HEK293 (cell line): ENCODE data around the gene CCDC9B.

Experiments used
- ATF2 ChIP-seq: fragments of 450-650 bp; formaldehyde crosslinking; IDR thresholded peaks from 2 replicates; pipeline ENCODE4 v1.5.1; 2016; ENCODE audit warnings: missing biosample characterization, missing genetic modification characterization, low read depth
- INSM2 ChIP-seq: fragments of 450-650 bp; formaldehyde crosslinking; IDR thresholded peaks from 2 replicates; pipeline ENCODE4 v1.5.1; 2016; ENCODE audit warnings: missing biosample characterization, missing genetic modification characterization
- PRDM1 ChIP-seq: fragments of 450-650 bp; formaldehyde crosslinking; IDR thresholded peaks from 2 replicates; pipeline ENCODE4; 2016; ENCODE audit warnings: missing biosample characterization, missing genetic modification characterization
- YY1 ChIP-seq: fragments of 450-650 bp; formaldehyde crosslinking; IDR thresholded peaks from 2 replicates; pipeline ENCODE4 v1.5.1; 2018; ENCODE audit warnings: missing biosample characterization, missing genetic modification characterization
- YY2 ChIP-seq: fragments of 450-650 bp; formaldehyde crosslinking; IDR thresholded peaks from 2 replicates; pipeline ENCODE4 v1.5.1; 2016; ENCODE audit warnings: missing biosample characterization, missing genetic modification characterization
- ZEB2 ChIP-seq: fragments of 450-650 bp; formaldehyde crosslinking; IDR thresholded peaks from 2 replicates; pipeline ENCODE4 v1.5.1; 2016; ENCODE audit warnings: missing biosample characterization, missing genetic modification characterization
- ZFP37 ChIP-seq: fragments of 450-650 bp; formaldehyde crosslinking; IDR thresholded peaks from 2 replicates; pipeline ENCODE4 v1.5.1; 2016; ENCODE audit warnings: missing biosample characterization, missing genetic modification characterization
- ZFP69B ChIP-seq: fragments of 450-650 bp; formaldehyde crosslinking; IDR thresholded peaks from 2 replicates; pipeline ENCODE4 v1.5.1; 2016; ENCODE audit warnings: missing biosample characterization, missing genetic modification characterization
- ZNF114 ChIP-seq: fragments of 450-650 bp; formaldehyde crosslinking; IDR thresholded peaks from 2 replicates; pipeline ENCODE4 v1.5.0; 2017; ENCODE audit warnings: missing biosample characterization, missing genetic modification characterization
- ZNF121 ChIP-seq: fragments of 450-650 bp; formaldehyde crosslinking; IDR thresholded peaks from 2 replicates; pipeline ENCODE4 v1.5.1; 2016; ENCODE audit warnings: missing biosample characterization, missing genetic modification characterization
- ZNF138 ChIP-seq: fragments of 450-650 bp; formaldehyde crosslinking; IDR thresholded peaks from 2 replicates; pipeline ENCODE4 v1.5.1; 2016; ENCODE audit warnings: missing biosample characterization, missing genetic modification characterization, borderline replicate concordance
- ZNF140 ChIP-seq: fragments of 450-650 bp; formaldehyde crosslinking; IDR thresholded peaks from 2 replicates; pipeline ENCODE4 v1.5.1; 2016; ENCODE audit warnings: missing biosample characterization, missing genetic modification characterization
- ZNF18 ChIP-seq: fragments of 450-650 bp; formaldehyde crosslinking; IDR thresholded peaks from 2 replicates; pipeline ENCODE4 v1.5.1; 2016; ENCODE audit warnings: missing biosample characterization, missing genetic modification characterization
- ZNF221 ChIP-seq: fragments of 450-650 bp; formaldehyde crosslinking; IDR thresholded peaks from 2 replicates; pipeline ENCODE4 v1.5.1; 2017; ENCODE audit warnings: missing biosample characterization, missing genetic modification characterization, borderline replicate concordance
- ZNF24 ChIP-seq: fragments of 450-650 bp; formaldehyde crosslinking; IDR thresholded peaks from 2 replicates; pipeline ENCODE4 v1.5.1; 2016; ENCODE audit warnings: missing biosample characterization, missing genetic modification characterization
- ZNF324 ChIP-seq: fragments of 450-650 bp; formaldehyde crosslinking; IDR thresholded peaks from 2 replicates; pipeline ENCODE4 v1.5.1; 2016; ENCODE audit warnings: missing biosample characterization, missing genetic modification characterization
- ZNF404 ChIP-seq: fragments of 450-650 bp; formaldehyde crosslinking; IDR thresholded peaks from 2 replicates; pipeline ENCODE4 v1.5.1; 2017; ENCODE audit warnings: missing biosample characterization, missing genetic modification characterization
- ZNF433 ChIP-seq: fragments of 450-650 bp; formaldehyde crosslinking; IDR thresholded peaks from 2 replicates; pipeline ENCODE4 v1.5.1; 2016; ENCODE audit warnings: missing biosample characterization, missing genetic modification characterization, low read depth
- ZNF488 ChIP-seq: fragments of 450-650 bp; formaldehyde crosslinking; IDR thresholded peaks from 2 replicates; pipeline ENCODE4 v1.5.1; 2016; ENCODE audit warnings: missing biosample characterization, missing genetic modification characterization
- ZNF514 ChIP-seq: fragments of 450-650 bp; formaldehyde crosslinking; IDR thresholded peaks from 2 replicates; pipeline ENCODE4 v1.5.1; 2016; ENCODE audit warnings: missing biosample characterization, missing genetic modification characterization
- ZNF610 ChIP-seq: fragments of 450-650 bp; formaldehyde crosslinking; IDR thresholded peaks from 2 replicates; pipeline ENCODE4 v1.5.1; 2016; ENCODE audit warnings: missing biosample characterization, missing genetic modification characterization, borderline replicate concordance
- ZNF660 ChIP-seq: fragments of 450-650 bp; IDR thresholded peaks from 2 replicates; pipeline ENCODE4 v1.5.1; 2018; ENCODE audit warnings: missing biosample characterization, mild to moderate bottlenecking, missing genetic modification characterization
- ZSCAN23 ChIP-seq: fragments of 450-650 bp; formaldehyde crosslinking; IDR thresholded peaks from 2 replicates; pipeline ENCODE4 v1.5.1; 2016; ENCODE audit warnings: missing biosample characterization, missing genetic modification characterization
- ZSCAN30 ChIP-seq: fragments of 450-650 bp; IDR thresholded peaks from 2 replicates; pipeline ENCODE4 v1.5.1; 2018; ENCODE audit warnings: missing biosample characterization, mild to moderate bottlenecking, missing genetic modification characterization, moderate library complexity
- TF ChIP-seq, protein P1 (sequence below): fragments of 450-650 bp; formaldehyde crosslinking; IDR thresholded peaks from 2 replicates; pipeline ENCODE4 v1.5.1; 2016; ENCODE audit warnings: missing biosample characterization, missing genetic modification characterization
- TF ChIP-seq, protein P2 (sequence below): fragments of 450-650 bp; formaldehyde crosslinking; IDR thresholded peaks from 2 replicates; pipeline ENCODE4 v1.5.1; 2016; ENCODE audit warnings: missing biosample characterization, missing genetic modification characterization
- TF ChIP-seq, protein P3 (sequence below): fragments of 450-650 bp; formaldehyde crosslinking; IDR thresholded peaks from 2 replicates; pipeline ENCODE4 v1.5.1; 2016; ENCODE audit warnings: missing biosample characterization, missing genetic modification characterization, borderline replicate concordance

CCDC9B gene

GRCh38 chr15:40382580-40383456, 42.1 kb upstream of the CCDC9B start, which contains the start of gene KNSTRN (continued):
- TF ChIP-seq ZFP69B (tag by site-specific recombination): no peak
- TF ChIP-seq ZNF18 (tag by site-specific recombination): no peak
- peak; percentile 94 for TF ChIP-seq YY1 (tag by site-specific recombination)
- no peak for TF ChIP-seq ZNF24 (tag by site-specific recombination)
- no peak for TF ChIP-seq ZNF121 (tag by site-specific recombination)
- TF ChIP-seq ZNF433: no peak
- peak; percentile 36; the same call in 1 of the 2 replicates for TF ChIP-seq ZSCAN30
- no peak for TF ChIP-seq ZNF221 (tag by site-specific recombination)
- no peak for TF ChIP-seq ZNF138 (tag by site-specific recombination)
- TF ChIP-seq ATF2 (tag by site-specific recombination): no peak
- TF ChIP-seq YY2 (tag by site-specific recombination): peak; percentile 98
- 0 out of 2 replicates have a peak, but pooled peaks have one; percentile 6 for TF ChIP-seq ZNF660 (tag by site-specific recombination)
- TF ChIP-seq, protein P1, sequence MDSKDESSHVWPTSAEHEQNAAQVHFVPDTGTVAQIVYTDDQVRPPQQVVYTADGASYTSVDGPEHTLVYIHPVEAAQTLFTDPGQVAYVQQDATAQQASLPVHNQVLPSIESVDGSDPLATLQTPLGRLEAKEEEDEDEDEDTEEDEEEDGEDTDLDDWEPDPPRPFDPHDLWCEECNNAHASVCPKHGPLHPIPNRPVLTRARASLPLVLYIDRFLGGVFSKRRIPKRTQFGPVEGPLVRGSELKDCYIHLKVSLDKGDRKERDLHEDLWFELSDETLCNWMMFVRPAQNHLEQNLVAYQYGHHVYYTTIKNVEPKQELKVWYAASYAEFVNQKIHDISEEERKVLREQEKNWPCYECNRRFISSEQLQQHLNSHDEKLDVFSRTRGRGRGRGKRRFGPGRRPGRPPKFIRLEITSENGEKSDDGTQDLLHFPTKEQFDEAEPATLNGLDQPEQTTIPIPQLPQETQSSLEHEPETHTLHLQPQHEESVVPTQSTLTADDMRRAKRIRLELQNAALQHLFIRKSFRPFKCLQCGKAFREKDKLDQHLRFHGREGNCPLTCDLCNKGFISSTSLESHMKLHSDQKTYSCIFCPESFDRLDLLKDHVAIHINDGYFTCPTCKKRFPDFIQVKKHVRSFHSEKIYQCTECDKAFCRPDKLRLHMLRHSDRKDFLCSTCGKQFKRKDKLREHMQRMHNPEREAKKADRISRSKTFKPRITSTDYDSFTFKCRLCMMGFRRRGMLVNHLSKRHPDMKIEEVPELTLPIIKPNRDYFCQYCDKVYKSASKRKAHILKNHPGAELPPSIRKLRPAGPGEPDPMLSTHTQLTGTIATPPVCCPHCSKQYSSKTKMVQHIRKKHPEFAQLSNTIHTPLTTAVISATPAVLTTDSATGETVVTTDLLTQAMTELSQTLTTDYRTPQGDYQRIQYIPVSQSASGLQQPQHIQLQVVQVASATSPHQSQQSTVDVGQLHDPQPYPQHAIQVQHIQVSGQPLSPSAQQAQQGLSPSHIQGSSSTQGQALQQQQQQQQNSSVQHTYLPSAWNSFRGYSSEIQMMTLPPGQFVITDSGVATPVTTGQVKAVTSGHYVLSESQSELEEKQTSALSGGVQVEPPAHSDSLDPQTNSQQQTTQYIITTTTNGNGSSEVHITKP (tag by site-specific recombination): no peak
- TF ChIP-seq INSM2 (tag by site-specific recombination): no peak
- no peak for TF ChIP-seq ZNF324 (tag by site-specific recombination)
- no peak for TF ChIP-seq ZNF114 (tag by site-specific recombination)
- no peak for TF ChIP-seq ZSCAN23
- TF ChIP-seq PRDM1 (tag by site-specific recombination): no peak
- TF ChIP-seq ZNF488 (tag by site-specific recombination): no peak
- TF ChIP-seq, protein P2, sequence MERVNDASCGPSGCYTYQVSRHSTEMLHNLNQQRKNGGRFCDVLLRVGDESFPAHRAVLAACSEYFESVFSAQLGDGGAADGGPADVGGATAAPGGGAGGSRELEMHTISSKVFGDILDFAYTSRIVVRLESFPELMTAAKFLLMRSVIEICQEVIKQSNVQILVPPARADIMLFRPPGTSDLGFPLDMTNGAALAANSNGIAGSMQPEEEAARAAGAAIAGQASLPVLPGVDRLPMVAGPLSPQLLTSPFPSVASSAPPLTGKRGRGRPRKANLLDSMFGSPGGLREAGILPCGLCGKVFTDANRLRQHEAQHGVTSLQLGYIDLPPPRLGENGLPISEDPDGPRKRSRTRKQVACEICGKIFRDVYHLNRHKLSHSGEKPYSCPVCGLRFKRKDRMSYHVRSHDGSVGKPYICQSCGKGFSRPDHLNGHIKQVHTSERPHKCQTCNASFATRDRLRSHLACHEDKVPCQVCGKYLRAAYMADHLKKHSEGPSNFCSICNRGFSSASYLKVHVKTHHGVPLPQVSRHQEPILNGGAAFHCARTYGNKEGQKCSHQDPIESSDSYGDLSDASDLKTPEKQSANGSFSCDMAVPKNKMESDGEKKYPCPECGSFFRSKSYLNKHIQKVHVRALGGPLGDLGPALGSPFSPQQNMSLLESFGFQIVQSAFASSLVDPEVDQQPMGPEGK (tag by site-specific recombination): no peak
- no peak for TF ChIP-seq ZNF514
- TF ChIP-seq, protein P3, sequence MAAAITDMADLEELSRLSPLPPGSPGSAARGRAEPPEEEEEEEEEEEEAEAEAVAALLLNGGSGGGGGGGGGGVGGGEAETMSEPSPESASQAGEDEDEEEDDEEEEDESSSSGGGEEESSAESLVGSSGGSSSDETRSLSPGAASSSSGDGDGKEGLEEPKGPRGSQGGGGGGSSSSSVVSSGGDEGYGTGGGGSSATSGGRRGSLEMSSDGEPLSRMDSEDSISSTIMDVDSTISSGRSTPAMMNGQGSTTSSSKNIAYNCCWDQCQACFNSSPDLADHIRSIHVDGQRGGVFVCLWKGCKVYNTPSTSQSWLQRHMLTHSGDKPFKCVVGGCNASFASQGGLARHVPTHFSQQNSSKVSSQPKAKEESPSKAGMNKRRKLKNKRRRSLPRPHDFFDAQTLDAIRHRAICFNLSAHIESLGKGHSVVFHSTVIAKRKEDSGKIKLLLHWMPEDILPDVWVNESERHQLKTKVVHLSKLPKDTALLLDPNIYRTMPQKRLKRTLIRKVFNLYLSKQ (tag by site-specific recombination): no peak
- no peak for TF ChIP-seq ZFP37 (tag by site-specific recombination)
- no peak for TF ChIP-seq ZNF610 (tag by site-specific recombination)
- TF ChIP-seq ZEB2: no peak
- TF ChIP-seq ZNF140: no peak
- no peak for TF ChIP-seq ZNF404 (tag by site-specific recombination)
